GM04504 (cell line): ENCODE data around the gene ACVR2A.

ENCODE experiments used
- DNase-seq: peaks from one replicate; pipeline ENCODE4 v3.0.0-alpha.2; 2012; ENCODE audit warnings: low read depth

The ACVR2A gene

GRCh38 chr2:147924647-147925046 lies 79.8 kb downstream of the ACVR2A start:
- no peak for DNase-seq

GRCh38 chr2:147925886-147926285 lies 81.1 kb downstream of the ACVR2A start:
- DNase-seq, result no peak

- DNase-seq, result no peak
These were observed 82.3 kb downstream of the ACVR2A start for GRCh38 chr2:147927053-147927588.

GRCh38 chr2:147933931-147934330 lies 89.1 kb downstream of the ACVR2A start:
- no peak for DNase-seq

- DNase-seq, result no peak
These were observed 90.2 kb downstream of the ACVR2A start for GRCh38 chr2:147934881-147935620.

GRCh38 chr2:147937744-147938349 lies 93.0 kb downstream of the ACVR2A start:
- DNase-seq, result peak; percentile 10

- no peak for DNase-seq
These were observed 94.5 kb downstream of the ACVR2A start for GRCh38 chr2:147939313-147939712.

GRCh38 chr2:147945660-147946059 lies 100.8 kb downstream of the ACVR2A start:
- DNase-seq, result peak; percentile 4

GRCh38 chr2:147952118-147952517 lies 107.3 kb downstream of the ACVR2A start:
- DNase-seq, result no peak

- DNase-seq, result no peak
These were observed 123.7 kb downstream of the ACVR2A start for GRCh38 chr2:147968571-147968970.

GRCh38 chr2:147976102-147976501 lies 131.3 kb downstream of the ACVR2A start:
- DNase-seq, result no peak

GRCh38 chr2:147977679-147978078 lies 132.8 kb downstream of the ACVR2A start:
- no peak for DNase-seq
